Epithelial cell of proximal tubule (primary cell): ENCODE measurements around the gene MBD3L3. TPM values are rescaled to one million over a fixed set of nuclear protein-coding genes. Genes with fewer than 3 reads are reported as not detected.
"Not testable (repeated sequence)": the region's sequence is repeated elsewhere in the genome, so short reads cannot be mapped to it uniquely, and the experiment has no call there.

Experiments used
- DNase-seq: peaks from one replicate; pipeline ENCODE4 v3.0.0-alpha.2; 2011; ENCODE audit warnings: low read depth
- H3K4me3 ChIP-seq: 2 replicates; pipeline ENCODE4 v1.5.1; 2011; ENCODE audit warnings: low read depth, mild to moderate bottlenecking, low read length
- total RNA-seq: library from RNA; depleted of rRNA; stranded (reverse); fragments of >200 nt; gene quantifications from 2 replicates; pipeline ENCODE4 v1.2.3, GENCODE V29; 2015
- TF ChIP-seq, protein P1 (sequence below): conservative IDR thresholded peaks from 2 replicates; pipeline ENCODE4 v1.5.1; 2012; ENCODE audit warnings: low read depth, mild to moderate bottlenecking, low read length

The MBD3L3 gene
- total RNA-seq, 1 donor from 2014 or later, result not detected

DNA sequence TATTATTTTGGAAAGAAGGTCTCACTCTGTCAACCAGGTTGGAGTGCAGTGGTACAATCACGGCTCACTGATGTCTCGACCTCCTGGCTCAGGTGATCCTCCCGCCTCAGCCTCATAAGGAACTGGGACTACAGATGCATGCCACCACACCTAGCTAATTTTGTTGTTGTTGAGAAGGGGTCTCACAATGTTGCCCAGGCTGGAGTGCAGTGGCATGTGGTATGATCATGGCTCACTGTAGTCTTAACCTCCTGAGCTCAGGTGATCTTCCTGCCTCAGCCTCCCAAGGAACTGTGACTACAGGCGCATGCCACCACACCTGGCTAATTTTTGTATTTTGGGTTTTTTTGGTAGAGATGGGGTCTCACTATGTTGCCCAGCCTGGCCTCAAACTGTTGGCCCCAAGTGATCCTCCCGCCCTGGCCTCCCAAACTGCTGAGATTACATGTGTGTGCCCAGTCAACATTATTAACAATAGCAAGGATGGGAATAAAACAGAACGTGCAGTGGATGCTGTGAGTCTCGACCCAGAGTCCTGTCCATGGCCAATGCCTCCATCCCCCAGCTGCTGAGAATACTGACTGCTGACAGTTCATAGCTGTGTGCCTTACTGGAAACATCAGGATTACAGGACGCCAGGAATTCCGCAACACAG, 5.4 kb upstream of the MBD3L3 start:
- DNase-seq, result no peak
- TF ChIP-seq, protein P1, sequence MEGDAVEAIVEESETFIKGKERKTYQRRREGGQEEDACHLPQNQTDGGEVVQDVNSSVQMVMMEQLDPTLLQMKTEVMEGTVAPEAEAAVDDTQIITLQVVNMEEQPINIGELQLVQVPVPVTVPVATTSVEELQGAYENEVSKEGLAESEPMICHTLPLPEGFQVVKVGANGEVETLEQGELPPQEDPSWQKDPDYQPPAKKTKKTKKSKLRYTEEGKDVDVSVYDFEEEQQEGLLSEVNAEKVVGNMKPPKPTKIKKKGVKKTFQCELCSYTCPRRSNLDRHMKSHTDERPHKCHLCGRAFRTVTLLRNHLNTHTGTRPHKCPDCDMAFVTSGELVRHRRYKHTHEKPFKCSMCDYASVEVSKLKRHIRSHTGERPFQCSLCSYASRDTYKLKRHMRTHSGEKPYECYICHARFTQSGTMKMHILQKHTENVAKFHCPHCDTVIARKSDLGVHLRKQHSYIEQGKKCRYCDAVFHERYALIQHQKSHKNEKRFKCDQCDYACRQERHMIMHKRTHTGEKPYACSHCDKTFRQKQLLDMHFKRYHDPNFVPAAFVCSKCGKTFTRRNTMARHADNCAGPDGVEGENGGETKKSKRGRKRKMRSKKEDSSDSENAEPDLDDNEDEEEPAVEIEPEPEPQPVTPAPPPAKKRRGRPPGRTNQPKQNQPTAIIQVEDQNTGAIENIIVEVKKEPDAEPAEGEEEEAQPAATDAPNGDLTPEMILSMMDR, result no peak

DNA sequence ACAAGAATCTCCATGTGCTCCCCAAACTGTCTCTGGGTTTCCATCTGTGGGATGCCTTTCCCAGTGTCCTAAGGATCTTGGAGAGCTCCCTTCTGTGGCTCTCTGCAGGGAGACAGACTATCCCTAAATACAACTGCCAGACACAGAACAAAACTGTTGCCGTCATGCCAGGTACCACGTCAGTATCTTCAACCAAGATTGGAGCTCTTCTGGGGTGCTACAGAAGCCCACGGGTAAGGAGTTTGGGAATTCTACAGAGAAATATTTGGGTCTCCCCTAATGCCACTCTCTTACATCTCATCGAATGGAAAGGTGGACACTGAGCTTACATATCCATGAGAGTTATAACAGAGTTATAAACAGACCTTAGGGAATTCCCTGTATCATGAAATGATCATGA, 4.9 kb upstream of the MBD3L3 start:
- no peak for DNase-seq
- no peak overlapping the region for H3K4me3 ChIP-seq
- TF ChIP-seq, protein P1, result no peak

More for the DNA sequence above, 5.4 kb upstream of the MBD3L3 start:
- H3K4me3 ChIP-seq, result no peak overlapping the region

DNA sequence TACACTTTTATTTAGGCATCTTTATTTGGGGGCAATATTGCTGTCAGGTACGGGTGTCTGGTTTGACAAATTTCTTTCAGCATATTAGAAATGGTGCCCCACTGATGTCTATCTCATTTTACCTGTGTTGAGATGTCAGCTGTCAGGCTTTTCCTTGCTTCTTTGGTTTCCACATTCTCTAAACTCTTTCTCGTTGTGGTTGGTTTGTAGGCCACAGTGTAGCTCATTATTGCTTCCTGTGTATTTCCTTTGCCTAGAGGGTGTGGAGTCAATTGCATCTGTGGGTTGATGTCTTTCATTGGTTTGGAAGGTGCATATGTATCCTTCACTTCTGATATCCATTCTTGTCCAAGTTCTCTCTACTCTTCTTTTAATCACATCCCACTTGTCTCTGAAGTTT, 1.5 kb upstream of the MBD3L3 start:
- not testable (repeated sequence) for DNase-seq, H3K4me3 ChIP-seq

DNA sequence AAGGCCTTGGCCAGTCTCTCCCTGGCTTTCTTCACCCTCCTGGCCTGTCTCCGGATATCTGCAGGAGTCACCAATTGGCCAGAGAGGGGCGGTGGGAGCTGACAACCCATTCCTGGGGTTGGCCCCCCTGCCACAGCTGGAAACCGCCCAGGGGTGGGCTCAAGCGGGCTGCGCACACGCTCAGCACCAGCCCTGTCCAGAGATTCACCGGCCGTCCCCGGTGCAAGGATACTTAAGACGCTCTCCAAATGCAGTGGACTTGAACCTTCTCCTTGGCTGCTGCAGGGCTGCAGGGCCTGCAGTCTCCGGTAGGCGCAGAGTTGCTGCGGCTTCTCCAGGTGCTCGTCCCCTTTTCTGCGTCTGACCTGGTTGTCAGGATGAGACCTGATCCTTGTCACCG, 2.1 kb downstream of the MBD3L3 start:
- DNase-seq, H3K4me3 ChIP-seq: not testable (repeated sequence)

DNA sequence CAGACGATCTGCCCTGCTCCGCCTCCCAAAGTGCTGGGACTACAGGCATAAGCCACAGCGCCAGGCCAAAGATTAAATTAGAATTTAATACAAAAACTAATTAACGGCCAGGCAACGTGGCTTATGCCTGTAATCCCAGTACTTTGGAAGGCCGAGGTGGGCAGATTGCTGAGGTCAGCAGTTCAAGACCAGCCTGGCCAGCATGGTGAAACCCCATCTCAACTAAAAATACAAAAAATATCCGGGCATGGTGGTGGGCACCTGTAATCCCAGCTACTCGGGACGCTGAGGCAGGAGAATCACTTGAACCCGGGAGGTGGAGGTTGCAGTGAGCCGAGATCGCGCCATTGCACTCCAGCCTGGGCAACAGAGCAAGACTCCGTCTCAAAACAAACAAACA, 2.8 kb downstream of the MBD3L3 start:
- not testable (repeated sequence) for DNase-seq, H3K4me3 ChIP-seq

DNA sequence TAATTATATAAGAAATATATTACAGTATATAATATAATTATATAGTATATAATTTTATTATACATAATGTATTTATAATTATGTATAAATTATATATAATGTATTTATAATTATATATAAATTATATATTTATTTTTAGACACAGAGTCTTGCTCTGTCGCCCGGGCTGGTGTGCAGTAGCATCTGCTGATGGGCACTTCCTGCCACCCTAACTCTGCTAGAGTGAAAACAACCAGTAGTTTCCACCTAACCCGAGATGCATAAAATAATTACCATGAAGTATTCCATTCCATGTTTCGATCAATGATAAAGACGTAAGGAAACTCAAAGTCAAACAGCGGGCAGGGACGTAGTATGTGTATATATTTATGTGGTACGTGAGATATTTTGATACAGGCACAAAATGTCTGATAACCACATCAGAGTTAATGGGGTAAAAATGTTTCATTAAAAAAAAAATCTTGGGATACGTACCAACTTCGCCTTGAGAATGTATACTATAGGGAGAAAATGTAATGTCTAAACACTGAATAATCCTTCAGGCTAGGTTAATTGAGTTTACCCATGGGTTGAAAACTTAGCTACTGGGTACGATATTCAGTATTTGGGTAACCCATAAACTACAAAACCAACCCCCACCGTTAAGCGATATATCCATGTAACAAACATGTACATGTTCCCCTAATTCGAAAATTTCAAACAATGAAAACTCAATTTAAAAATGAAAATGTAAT, 3.7 kb downstream of the MBD3L3 start:
- DNase-seq, H3K4me3 ChIP-seq: not testable (repeated sequence)

DNA sequence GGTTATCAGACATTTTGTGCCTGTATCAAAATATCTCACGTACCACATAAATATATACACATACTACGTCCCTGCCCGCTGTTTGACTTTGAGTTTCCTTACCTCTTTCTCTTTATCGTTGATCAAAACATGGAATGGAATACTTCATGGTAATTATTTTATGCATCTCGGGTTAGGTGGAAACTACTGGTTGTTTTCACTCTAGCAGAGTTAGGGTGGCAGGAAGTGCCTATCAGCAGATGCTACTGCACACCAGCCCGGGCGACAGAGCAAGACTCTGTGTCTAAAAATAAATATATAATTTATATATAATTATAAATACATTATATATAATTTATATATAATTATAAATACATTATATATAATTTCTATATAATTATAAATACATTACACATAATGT, 5.6 kb downstream of the MBD3L3 start:
- not testable (repeated sequence) for H3K4me3 ChIP-seq, DNase-seq

DNA sequence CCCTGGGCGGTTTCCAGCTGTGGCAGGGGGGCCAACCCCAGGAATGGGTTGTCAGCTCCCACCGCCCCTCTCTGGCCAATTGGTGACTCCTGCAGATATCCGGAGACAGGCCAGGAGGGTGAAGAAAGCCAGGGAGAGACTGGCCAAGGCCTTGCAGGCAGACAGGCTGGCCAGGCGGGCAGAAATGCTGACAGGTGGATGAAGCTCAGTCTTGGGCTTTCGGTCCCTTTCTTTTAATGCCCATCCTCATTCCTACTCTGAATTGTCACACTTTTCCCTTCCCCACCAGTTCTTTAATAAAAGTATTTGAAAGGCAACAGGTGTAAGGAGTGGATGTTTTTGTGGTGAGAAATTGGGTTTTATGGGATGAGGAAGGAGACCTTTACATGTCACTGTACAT, 7.1 kb downstream of the MBD3L3 start:
- not testable (repeated sequence) for DNase-seq, H3K4me3 ChIP-seq

DNA sequence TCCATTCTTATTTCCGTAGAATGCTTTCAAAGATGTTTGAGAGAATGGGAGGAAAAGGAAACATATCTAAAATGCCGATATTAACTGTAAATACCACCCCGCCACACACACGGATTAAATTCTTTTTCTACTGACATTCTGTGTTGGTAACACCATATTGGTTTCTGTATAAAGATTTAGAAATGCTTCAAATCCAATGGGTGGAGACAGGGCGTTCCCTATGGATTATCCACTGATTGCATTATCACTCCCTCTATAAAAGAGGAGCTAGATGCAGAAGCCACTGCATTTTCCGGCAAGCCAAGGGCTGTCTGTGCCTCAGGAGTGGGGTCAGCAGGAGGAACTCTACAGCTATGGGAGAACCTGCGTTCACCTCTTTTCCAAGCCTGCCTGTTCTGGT, 9.5 kb downstream of the MBD3L3 start, which contains the start of gene MBD3L2:
MBD3L2 (plus strand) TSS at position 301 of the 400 bp plus-strand sequence; CDS start at position 354, 53 bp downstream.
- DNase-seq, H3K4me3 ChIP-seq: not testable (repeated sequence)

DNA sequence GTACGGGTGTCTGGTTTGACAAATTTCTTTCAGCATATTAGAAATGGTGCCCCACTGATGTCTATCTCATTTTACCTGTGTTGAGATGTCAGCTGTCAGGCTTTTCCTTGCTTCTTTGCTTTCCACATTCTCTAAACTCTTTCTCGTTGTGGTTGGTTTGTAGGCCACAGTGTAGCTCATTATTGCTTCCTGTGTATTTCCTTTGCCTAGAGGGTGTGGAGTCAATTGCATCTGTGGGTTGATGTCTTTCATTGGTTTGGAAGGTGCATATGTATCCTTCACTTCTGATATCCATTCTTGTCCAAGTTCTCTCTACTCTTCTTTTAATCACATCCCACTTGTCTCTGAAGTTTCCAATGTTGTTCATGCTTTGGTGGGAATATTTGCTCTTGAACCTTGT, 16.9 kb downstream of the MBD3L3 start:
- not testable (repeated sequence) for DNase-seq, H3K4me3 ChIP-seq

DNA sequence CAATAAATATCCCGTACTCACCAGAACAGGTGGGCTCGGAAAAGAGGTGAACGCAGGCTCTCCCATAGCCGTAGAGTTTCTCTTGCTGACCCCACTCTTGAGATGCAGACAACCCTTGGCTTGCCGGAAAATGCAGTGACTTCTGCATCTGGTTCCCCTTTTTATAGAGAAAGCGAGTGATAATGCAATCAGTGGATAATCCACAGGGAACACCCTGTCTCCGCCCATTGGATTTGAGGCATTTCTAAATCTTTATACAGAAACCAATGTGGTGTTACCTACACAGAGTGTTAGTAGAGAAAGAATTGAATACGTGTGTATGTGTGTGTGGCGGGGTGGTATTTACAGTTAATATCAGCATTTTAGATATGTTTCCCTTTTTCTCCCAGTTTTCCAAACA, 18.4 kb downstream of the MBD3L3 start, which contains the start of gene MBD3L4:
MBD3L4 (minus strand) TSS at position 101 of the 400 bp plus-strand sequence; CDS start at position 66, 35 bp downstream.
- not testable (repeated sequence) for H3K4me3 ChIP-seq, DNase-seq

DNA sequence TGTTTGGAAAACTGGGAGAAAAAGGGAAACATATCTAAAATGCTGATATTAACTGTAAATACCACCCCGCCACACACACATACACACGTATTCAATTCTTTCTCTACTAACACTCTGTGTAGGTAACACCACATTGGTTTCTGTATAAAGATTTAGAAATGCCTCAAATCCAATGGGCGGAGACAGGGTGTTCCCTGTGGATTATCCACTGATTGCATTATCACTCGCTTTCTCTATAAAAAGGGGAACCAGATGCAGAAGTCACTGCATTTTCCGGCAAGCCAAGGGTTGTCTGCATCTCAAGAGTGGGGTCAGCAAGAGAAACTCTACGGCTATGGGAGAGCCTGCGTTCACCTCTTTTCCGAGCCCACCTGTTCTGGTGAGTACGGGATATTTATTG, 28.2 kb downstream of the MBD3L3 start, which contains the start of gene MBD3L5:
MBD3L5 (plus strand) TSS at position 301 of the 400 bp plus-strand sequence; CDS start at position 335, 34 bp downstream.
- DNase-seq, H3K4me3 ChIP-seq: not testable (repeated sequence)

DNA sequence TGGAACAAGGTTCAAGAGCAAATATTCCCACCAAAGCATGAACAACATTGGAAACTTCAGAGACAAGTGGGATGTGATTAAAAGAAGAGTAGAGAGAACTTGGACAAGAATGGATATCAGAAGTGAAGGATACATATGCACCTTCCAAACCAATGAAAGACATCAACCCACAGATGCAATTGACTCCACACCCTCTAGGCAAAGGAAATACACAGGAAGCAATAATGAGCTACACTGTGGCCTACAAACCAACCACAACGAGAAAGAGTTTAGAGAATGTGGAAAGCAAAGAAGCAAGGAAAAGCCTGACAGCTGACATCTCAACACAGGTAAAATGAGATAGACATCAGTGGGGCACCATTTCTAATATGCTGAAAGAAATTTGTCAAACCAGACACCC, 29.7 kb downstream of the MBD3L3 start:
- DNase-seq, H3K4me3 ChIP-seq: not testable (repeated sequence)

DNA sequence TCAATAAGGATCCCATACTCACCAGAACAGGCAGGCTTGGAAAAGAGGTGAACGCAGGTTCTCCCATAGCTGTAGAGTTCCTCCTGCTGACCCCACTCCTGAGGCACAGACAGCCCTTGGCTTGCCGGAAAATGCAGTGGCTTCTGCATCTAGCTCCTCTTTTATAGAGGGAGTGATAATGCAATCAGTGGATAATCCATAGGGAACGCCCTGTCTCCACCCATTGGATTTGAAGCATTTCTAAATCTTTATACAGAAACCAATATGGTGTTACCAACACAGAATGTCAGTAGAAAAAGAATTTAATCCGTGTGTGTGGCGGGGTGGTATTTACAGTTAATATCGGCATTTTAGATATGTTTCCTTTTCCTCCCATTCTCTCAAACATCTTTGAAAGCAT, 37.1 kb downstream of the MBD3L3 start, which contains the start of gene MBD3L2B:
MBD3L2B (minus strand) TSS at position 101 of the 400 bp plus-strand sequence; CDS start at position 67, 34 bp downstream.
- DNase-seq, H3K4me3 ChIP-seq: not testable (repeated sequence)
